Measurements from ENCODE around the gene GHR.
A peak's percentile ranks its signal among the peaks of the same experiment; 100 is the strongest.

DNA sequence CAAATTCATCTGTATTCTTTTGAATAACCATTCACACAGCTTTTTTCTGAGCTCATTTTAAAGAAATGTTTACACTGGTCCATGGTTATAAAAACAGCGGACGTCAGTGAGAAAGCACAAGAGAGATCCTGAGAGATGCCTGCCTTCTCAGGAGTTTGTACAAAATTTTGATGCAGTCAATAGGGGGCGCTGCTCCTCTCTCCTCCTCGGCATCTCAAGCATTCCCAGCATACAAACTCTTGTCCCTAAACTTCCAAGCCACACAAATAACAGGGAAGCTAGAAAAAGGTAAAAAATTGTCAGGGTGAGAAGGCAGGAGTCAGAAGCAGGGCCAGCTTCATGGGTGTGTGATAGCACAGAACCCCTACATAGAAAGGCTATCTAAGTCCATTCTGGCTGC, 322.2 kb downstream of the GHR start:
- TF ChIP-seq POLR2A (IDR thresholded peaks at IDR 0.05), result no peak
- TF ChIP-seq, protein P1, sequence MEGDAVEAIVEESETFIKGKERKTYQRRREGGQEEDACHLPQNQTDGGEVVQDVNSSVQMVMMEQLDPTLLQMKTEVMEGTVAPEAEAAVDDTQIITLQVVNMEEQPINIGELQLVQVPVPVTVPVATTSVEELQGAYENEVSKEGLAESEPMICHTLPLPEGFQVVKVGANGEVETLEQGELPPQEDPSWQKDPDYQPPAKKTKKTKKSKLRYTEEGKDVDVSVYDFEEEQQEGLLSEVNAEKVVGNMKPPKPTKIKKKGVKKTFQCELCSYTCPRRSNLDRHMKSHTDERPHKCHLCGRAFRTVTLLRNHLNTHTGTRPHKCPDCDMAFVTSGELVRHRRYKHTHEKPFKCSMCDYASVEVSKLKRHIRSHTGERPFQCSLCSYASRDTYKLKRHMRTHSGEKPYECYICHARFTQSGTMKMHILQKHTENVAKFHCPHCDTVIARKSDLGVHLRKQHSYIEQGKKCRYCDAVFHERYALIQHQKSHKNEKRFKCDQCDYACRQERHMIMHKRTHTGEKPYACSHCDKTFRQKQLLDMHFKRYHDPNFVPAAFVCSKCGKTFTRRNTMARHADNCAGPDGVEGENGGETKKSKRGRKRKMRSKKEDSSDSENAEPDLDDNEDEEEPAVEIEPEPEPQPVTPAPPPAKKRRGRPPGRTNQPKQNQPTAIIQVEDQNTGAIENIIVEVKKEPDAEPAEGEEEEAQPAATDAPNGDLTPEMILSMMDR (IDR thresholded peaks at IDR 0.05), result peak in 1 of 6 experiments; percentile 12
